NAMALWA (cell line): Measurements from ENCODE around the gene NF2.
"Not testable (repeated sequence)": the region's sequence is repeated elsewhere in the genome, so short reads cannot be mapped to it uniquely, and the experiment has no call there.

Experiments
- DNase-seq: peaks from one replicate; pipeline ENCODE4 v3.0.0-alpha.2; 2015; ENCODE audit warnings: low spot score

The NF2 gene

DNA sequence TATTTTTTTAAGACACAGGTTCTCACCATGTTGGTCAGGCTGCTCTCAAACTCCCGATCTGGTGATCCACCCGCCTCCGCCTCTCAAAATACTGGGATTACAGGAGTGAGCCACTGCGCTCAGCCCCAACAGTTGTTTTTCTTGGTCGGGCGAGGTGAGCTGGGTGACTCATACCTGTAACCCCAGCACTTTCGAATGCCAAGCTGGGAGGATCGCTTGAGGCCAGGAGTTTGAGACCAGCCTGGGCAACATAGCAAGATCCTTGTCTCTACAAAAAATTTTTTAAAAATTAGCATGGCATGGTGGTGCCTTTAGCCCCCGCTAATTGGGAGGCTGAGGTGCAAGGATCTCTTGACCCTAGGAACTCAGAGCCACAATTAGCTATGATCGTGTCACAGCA is 7.0 kb upstream of the NF2 start:
- no peak for DNase-seq

GRCh38 chr22:29597871-29598683 is 5.4 kb upstream of the NF2 start:
- not testable (repeated sequence) for DNase-seq

DNA sequence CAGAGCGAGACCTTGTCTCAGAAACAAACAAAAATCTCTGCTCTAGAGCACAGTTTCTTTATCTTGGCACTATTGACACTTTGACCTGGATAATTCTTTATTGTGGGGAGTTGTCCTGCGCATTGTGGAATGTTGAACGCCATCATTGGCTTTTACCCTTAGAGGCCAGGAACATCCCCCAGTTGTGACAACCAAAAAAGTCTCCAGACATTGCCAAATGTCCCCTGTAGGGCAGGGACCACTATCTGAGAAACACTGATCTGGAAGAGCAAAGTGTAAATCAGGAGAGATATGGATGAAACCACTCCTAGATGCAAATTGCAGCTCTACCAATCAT is 4.8 kb upstream of the NF2 start:
- DNase-seq = no peak

DNA sequence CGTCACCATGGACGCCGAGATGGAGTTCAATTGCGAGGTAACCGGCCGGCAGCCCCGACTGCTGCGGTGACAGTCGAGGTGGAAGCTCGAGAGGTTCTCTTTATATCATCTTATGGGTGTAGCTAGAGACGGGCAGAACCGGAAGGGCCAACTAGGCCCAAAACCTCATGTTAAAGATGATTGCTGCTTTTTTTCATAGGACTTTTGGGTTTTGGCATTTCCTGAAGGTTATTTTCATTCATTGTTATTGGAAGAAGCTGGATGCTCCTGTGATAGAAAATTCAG is 585 bp downstream of the NF2 start:
- DNase-seq = peak; percentile 73

DNA sequence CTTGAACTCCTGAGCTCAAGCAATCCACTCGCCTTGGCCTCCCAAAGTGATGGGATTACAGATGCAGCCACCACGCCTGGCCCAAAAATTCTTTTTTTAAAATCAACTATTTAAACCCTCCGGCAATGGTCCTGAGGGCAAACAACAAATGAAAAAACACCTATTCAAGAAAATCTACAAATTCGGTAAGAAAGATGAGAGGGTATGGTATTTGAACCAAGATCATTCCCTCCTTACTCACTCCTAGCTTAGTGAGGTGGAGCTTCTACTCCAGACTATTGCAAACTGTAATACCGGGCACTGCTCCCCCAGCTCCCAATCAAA is 2.1 kb downstream of the NF2 start:
- DNase-seq = no peak

DNA sequence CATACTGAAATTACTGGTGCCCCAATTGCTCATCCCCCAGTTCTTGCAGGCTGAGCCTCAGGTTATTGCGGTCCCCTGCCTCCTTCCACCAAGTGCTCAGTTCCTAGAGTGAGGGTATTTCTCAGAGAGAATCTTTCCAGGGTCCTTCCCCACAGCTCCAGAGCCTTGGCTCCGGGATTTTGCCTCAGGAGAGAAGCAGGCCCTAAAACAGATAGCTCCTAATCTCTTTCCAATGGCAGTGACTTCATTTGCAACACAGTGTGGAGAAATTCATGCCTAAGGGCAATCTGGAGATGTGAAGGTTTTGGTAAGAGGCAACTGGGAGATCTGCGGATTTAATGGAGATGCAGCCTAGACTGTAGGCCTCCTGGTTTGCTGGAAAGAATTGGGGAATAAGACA is 2.9 kb downstream of the NF2 start:
- no peak for DNase-seq

GRCh38 chr22:29607426-29607825 is 4.0 kb downstream of the NF2 start:
- DNase-seq = no peak

DNA sequence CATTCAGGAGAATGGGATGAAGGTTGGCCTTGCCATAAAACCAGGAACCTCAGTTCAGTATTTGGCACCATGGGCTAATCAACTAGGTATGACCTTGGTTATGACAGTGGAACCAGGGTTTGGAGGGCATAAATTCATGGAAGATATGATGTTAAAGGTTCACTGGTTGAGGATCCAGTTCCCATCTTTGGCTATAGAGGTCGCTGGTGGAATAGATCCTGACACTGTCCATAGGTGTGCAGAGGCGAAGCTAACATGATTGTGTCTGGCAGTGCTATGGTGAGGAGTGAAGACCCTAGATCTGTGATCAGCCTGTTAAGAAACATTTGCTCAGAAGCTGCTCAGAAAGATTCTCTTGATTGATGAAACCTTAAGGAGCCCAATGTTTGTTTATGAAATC is 5.7 kb downstream of the NF2 start:
- no peak for DNase-seq

GRCh38 chr22:29610780-29611179 is 7.3 kb downstream of the NF2 start:
- DNase-seq = no peak

GRCh38 chr22:29615705-29616327 is 12.4 kb downstream of the NF2 start:
- DNase-seq = no peak

DNA sequence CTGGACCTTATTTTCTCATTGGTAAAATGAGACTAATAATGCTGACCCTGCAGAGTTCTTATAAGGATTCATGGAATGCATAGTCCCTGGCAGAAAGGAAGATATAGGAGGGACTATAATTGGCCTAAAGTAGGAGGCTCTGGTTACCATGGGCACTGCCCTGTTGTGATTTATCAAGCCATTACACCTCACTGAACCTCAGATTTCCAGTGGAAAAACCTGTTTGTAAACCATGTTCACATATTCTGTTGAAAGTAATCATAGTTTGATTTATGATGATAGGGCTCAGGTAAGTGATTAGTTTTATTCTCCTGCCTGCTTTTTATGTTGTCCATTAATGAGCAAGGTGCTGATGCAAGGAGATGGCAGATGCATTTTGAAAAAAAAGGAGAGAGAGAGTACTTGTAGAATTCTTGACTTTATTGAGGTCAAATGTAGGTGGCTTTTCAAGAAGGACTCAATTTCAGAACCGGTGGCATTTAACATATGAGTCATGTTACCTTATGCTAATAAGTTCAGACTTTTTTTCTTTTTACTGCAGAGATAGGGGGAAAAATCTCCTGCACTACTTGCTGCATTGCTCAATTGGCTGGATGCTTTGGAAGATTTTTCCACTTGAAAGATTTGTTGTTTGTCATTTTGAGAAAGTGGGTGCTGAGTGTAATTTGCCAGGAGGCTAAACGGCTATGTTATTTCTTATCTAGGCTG is 14.6 kb downstream of the NF2 start:
- DNase-seq = no peak

- DNase-seq = no peak
Observed at GRCh38 chr22:29621761-29622526, 18.5 kb downstream of the NF2 start.

DNA sequence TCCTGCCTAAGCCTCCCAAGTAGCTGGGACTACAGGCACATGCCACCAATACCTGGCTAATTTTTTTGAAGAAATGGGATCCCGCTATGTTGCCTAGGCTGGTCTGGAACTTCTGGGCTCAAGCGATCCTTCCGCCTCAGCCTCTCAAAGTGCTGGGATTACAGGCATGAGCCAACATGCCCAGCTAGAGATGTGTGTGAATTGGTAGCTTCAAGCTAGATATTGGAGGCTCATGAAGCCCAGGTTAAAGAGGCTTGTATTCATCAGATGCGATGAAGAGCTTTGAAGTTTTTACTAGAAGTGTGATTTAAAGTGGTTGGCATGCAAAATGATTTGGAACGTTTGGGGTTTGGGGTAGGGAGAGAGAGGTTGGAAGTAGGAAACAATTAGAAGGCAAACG is 19.6 kb downstream of the NF2 start:
- DNase-seq = no peak

DNA sequence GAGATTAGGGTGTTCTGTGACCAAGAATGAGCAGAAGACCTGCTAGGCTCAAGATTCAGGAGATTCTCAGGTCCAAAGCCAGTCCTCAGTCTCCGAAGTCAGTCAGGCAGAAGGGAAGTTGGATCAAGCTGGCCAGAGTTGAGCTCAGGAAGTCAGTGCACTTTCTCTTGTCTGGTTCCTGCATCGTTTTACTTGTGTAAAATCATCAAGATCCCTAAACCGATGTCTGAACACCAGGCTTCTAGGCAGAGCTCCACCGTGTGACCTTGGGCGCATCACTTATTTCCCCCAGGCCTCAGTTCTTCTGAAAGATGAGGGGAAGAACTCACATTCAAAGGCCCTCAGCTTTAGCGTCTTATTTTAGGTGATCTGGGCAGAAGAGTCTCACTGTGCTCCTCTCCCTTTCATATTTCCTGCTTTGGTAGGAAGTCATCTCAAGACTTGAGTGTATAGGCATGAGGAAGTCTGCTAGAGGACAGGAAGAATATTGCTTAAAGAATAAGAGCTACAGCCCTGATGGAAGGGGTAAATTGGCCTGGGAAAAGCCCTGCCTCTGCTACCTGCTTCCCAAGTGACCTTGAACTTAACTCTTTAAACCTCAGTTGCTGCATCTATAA is 20.2 kb downstream of the NF2 start:
- no peak for DNase-seq

GRCh38 chr22:29625090-29625825 is 21.8 kb downstream of the NF2 start:
- DNase-seq = peak; percentile 71

DNA sequence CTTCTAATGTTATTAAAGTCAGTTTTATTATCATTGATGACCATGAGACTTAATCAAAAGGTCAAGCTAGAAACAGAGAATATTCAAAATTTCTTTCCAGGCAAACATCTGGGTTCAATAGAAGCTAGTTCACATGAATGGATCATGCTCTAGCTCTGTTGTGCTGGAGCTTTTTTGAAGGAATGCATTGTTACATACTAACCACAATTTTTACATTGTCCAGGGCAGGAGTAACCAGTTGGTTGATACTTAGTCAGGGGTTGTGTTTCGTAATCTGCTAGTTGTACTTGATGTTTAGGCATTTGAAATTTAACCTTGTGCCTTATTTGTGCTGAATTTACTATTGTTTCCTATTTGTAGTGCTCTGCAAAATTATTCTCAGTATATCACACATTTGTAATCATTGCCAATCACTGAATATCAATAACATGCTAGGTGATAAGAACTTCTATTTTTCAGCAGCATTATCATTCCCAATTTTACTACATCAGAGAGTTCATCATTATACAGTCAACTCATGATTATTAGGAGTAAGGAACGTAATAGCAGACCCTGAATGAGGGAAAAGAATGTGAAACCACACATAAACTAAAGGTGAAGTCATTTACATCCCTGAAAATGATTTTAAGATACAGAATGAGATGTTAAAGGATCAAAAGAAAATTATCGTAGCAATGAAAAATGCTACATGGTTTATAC is 23.2 kb downstream of the NF2 start:
- DNase-seq = no peak

DNA sequence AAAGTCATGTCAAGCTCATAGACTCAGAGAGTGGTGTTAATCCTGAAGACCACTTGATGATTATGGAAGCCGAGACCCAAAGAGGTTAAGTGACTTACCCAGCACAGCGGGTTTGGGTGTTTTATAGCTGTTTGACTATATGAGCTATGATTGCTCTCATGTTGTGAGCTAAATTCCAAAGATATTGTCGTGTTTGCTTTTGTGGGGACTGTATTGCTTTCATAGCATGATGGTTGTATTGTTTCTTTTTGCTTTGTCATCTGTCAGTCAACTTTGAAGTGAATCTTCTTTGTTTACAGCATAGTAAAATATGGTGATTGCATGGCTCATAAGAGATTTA is 23.7 kb downstream of the NF2 start:
- no peak for DNase-seq

GRCh38 chr22:29628996-29629902 is 25.8 kb downstream of the NF2 start:
- no peak for DNase-seq

- no peak for DNase-seq
Observed at GRCh38 chr22:29629903-29630516, 26.6 kb downstream of the NF2 start.

- DNase-seq = no peak
Observed at GRCh38 chr22:29630987-29631386, 27.6 kb downstream of the NF2 start.
